ENCODE results near the gene RPS28. TPM values are rescaled to one million over a fixed set of nuclear protein-coding genes. Genes with fewer than 3 reads are reported as not detected.

Gene RPS28
- total RNA-seq: 317 and 321 TPM in 2 replicates

GRCh38 chr19:8321067-8321985, at the start of gene RPS28, which contains the start of gene NDUFA7:
TSS of gene RPS28 (plus strand) at chr19:8321496. CDS start at chr19:8321531, 35 bp downstream.
TSS of gene NDUFA7 (minus strand) at chr19:8321375. CDS start at chr19:8321358, 17 bp downstream.

GRCh38 chr19:8307965-8308866, 13.1 kb upstream of the RPS28 start, which contains the start of gene CD320:
TSS of gene CD320 (minus strand) at chr19:8308358. CDS start at chr19:8308290, 68 bp downstream.

GRCh38 chr19:8342684-8343482, 21.6 kb downstream of the RPS28 start, which contains the start of gene KANK3:
TSS of gene KANK3 (minus strand) at chr19:8343262. CDS start at chr19:8337828, 5,434 bp downstream.

DNA sequence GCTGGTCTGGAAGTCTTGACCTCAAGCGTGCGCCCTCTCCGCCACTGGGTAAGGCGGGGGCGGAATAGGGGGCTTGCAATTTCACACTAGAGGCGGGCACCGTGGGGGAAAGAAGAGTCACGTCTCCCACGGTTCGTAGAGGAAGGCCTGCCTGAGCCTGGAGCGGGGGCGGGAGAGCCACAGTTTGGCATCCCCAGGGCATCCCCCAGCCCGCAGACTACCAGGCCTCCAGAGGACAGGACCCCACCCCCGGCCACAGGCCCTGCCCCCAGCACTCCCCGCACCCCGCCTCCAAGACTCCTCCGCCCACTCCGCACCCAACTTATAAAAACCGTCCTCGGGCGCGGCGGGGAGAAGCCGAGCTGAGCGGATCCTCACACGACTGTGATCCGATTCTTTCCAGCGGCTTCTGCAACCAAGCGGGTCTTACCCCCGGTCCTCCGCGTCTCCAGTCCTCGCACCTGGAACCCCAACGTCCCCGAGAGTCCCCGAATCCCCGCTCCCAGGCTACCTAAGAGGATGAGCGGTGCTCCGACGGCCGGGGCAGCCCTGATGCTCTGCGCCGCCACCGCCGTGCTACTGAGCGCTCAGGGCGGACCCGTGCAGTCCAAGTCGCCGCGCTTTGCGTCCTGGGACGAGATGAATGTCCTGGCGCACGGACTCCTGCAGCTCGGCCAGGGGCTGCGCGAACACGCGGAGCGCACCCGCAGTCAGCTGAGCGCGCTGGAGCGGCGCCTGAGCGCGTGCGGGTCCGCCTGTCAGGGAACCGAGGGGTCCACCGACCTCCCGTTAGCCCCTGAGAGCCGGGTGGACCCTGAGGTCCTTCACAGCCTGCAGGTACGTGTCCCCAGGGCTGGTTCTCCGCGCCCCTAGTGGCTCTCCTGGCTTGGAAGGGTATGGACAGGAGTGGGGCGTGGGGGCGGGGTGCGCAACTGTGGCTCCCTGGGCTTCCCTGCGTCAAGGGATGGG, 42.8 kb downstream of the RPS28 start, which contains the start of gene ANGPTL4:
Gene ANGPTL4, plus strand, starts transcription at position 353 of the 969 bp plus-strand sequence. Its CDS starts 167 bp downstream, at position 520.

Other genes with a start within 250 kb of the RPS28 start
- gene FBN3, start 171.9 kb upstream of the RPS28 start, total RNA-seq: not detected in 2 replicates
- 17.1 and 25.2 TPM in 2 replicates for gene CERS4, start 112.1 kb upstream of the RPS28 start, total RNA-seq
- 51.9 and 67.4 TPM in 2 replicates for gene CD320, start 13.1 kb upstream of the RPS28 start, total RNA-seq
- 17.0 and 26.3 TPM in 2 replicates for gene NDUFA7, start 121 bp upstream of the RPS28 start, total RNA-seq
- 1.00 and 2.2 TPM in 2 replicates for gene KANK3, start 21.8 kb downstream of the RPS28 start, total RNA-seq
- gene ANGPTL4, start 42.7 kb downstream of the RPS28 start, total RNA-seq: 112 and 127 TPM in 2 replicates
- gene RAB11B, start 68.9 kb downstream of the RPS28 start, total RNA-seq: 44.8 and 48.0 TPM in 2 replicates
- gene MARCHF2, start 91.8 kb downstream of the RPS28 start, total RNA-seq: 19.6 and 35.1 TPM in 2 replicates
- gene HNRNPM, start 123.5 kb downstream of the RPS28 start, total RNA-seq: 50.4 and 55.7 TPM in 2 replicates
- not detected in 2 replicates for gene PRAM1, start 181.1 kb downstream of the RPS28 start, total RNA-seq
- 17.0 and 22.7 TPM in 2 replicates for gene ZNF414, start 192.7 kb downstream of the RPS28 start, total RNA-seq

Data from cardiac ventricle fibroblast (primary cell).